Transverse colon (tissue), 4 donors: ENCODE measurements around the gene HDGFL3.

Experiments
- POLR2A ChIP-seq: fragments of 450-650 bp; IDR thresholded peaks from one replicate; pipeline ENCODE4 v1.6.1; 2016; ENCODE audit warnings: antibody characterized with exemption, mild to moderate bottlenecking, moderate library complexity
- POLR2AphosphoS5 ChIP-seq, 3 donors: sonication (generic); formaldehyde crosslinking; IDR thresholded peaks; one replicate each; pipeline ENCODE4 v1.6.1; 2016; ENCODE audit warnings: antibody characterized with exemption in 3 of 3
- TF ChIP-seq, protein P1 (sequence below), 5 experiments: fragments of 200-600 bp in 3 of 5; fragments of 450-650 bp in 2 of 5; sonication (generic) in 3 of 5; IDR thresholded peaks; 1 replicate in 2 of 5; 2 replicates in 3 of 5; pipeline ENCODE4 v1.5.1; 2016 to 2017; ENCODE audit warnings: antibody characterized with exemption in 5 of 5, inconsistent platforms in 3 of 5, mild to moderate bottlenecking in 2 of 5, moderate library complexity in 1 of 5

DNA sequence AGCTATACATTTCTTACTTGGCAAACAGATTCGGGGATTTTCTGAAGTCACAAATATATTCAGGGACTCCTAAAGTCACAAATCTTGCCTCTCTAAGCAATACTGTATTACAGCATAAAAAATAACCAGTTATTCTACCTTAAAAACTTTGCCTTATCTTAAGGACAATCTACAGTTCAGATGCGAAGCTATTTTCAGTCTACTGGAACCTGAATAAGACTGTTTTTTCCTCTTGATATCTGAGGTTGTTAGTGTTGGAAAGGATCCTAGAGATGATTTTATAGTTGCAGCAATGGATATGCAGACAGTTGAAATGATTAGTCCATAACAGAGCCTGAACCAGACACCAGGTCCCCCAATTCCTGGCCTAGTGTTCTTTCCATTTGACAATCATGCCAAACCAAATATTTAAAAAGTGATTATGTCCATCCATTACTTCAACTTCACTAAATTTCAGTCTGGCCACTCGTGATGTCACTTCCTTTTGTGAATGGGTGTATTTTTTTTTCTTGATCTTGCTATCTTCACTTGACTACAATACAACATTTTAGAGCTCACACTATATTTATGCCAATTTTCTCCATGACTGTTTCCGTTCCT is 1.8 kb downstream of the HDGFL3 start:
- TF ChIP-seq POLR2A (no peak), POLR2AphosphoS5 (IDR thresholded peaks at IDR 0.05) (no peak)
- TF ChIP-seq, protein P1, sequence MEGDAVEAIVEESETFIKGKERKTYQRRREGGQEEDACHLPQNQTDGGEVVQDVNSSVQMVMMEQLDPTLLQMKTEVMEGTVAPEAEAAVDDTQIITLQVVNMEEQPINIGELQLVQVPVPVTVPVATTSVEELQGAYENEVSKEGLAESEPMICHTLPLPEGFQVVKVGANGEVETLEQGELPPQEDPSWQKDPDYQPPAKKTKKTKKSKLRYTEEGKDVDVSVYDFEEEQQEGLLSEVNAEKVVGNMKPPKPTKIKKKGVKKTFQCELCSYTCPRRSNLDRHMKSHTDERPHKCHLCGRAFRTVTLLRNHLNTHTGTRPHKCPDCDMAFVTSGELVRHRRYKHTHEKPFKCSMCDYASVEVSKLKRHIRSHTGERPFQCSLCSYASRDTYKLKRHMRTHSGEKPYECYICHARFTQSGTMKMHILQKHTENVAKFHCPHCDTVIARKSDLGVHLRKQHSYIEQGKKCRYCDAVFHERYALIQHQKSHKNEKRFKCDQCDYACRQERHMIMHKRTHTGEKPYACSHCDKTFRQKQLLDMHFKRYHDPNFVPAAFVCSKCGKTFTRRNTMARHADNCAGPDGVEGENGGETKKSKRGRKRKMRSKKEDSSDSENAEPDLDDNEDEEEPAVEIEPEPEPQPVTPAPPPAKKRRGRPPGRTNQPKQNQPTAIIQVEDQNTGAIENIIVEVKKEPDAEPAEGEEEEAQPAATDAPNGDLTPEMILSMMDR (IDR thresholded peaks at IDR 0.05) = no peak
